Keratinocyte (primary cell): ENCODE data around the gene RSPH10B. TPM values are rescaled to one million over a fixed set of nuclear protein-coding genes. Genes with fewer than 3 reads are reported as not detected.
A peak's percentile ranks its signal among the peaks of the same experiment; 100 is the strongest.

Source experiments
- DNase-seq: peaks from one replicate; pipeline ENCODE4 v3.0.0-alpha.2; 2011; ENCODE audit warnings: low read depth, missing footprints, low spot score
- FAIRE-seq: peaks from 2 replicates; lab custom pipeline; 2011; peaks lifted over from hg19 to GRCh38; lab: Jason Lieb, UNC
- H2AFZ ChIP-seq: 2 replicates; pipeline ENCODE4 v1.6.0; 2012; ENCODE audit warnings: low read length, control low read depth, inconsistent platforms; ENCODE audit not compliant: control insufficient read depth
- H3K27ac ChIP-seq: 2 replicates; pipeline ENCODE4 v1.5.1; 2011; ENCODE audit warnings: low read length; ENCODE audit not compliant: control insufficient read depth, insufficient read depth
- H3K27me3 ChIP-seq: 3 replicates; pipeline ENCODE4 v1.6.0; 2011; ENCODE audit warnings: low read length; ENCODE audit not compliant: control insufficient read depth, insufficient read depth; ENCODE audit errors: extremely low read depth
- H3K36me3 ChIP-seq, 2 experiments: 2 replicates in 1 of 2; 3 replicates in 1 of 2; pipeline ENCODE4 v1.5.1; 2011; ENCODE audit warnings: low read length in 2 of 2, mild to moderate bottlenecking in 1 of 2; ENCODE audit not compliant: control insufficient read depth in 2 of 2, insufficient read depth in 2 of 2; ENCODE audit errors: extremely low read depth in 1 of 2
- H3K4me1 ChIP-seq: 3 replicates; pipeline ENCODE4 v1.5.1; 2011; ENCODE audit warnings: low read length; ENCODE audit not compliant: control insufficient read depth, insufficient read depth; ENCODE audit errors: extremely low read depth
- H3K4me2 ChIP-seq: 3 replicates; pipeline ENCODE4 v1.6.0; 2011; ENCODE audit warnings: low read depth, low read length; ENCODE audit not compliant: control insufficient read depth, insufficient read depth; ENCODE audit errors: extremely low read depth
- H3K4me3 ChIP-seq, 3 experiments: fragments of 200-600 bp in 1 of 3; sonication (generic) in 1 of 3; 2 replicates in 2 of 3; 3 replicates in 1 of 3; pipeline ENCODE4 v1.5.1; 2011 to 2016; ENCODE audit warnings: low read length in 3 of 3, mild to moderate bottlenecking in 3 of 3, control low read depth in 2 of 3, inconsistent platforms in 1 of 3, low read depth in 1 of 3, mixed read lengths in 1 of 3, mixed run types in 1 of 3, moderate library complexity in 1 of 3; ENCODE audit not compliant: control insufficient read depth in 2 of 3, insufficient read depth in 2 of 3; ENCODE audit errors: extremely low read depth in 1 of 3
- H3K79me2 ChIP-seq: 2 replicates; pipeline ENCODE4 v1.6.0; 2012; ENCODE audit warnings: low read length; ENCODE audit not compliant: control insufficient read depth, insufficient read depth
- H3K9ac ChIP-seq: 3 replicates; pipeline ENCODE4 v1.6.0; 2011; ENCODE audit warnings: low read length; ENCODE audit not compliant: control insufficient read depth, insufficient read depth; ENCODE audit errors: extremely low read depth
- H3K9me1 ChIP-seq: 3 replicates; pipeline ENCODE4 v1.6.0; 2011; ENCODE audit warnings: low read length; ENCODE audit not compliant: control insufficient read depth, insufficient read depth; ENCODE audit errors: extremely low read depth
- H3K9me3 ChIP-seq: 2 replicates; pipeline ENCODE4 v1.5.1; 2012; ENCODE audit warnings: low read depth, low read length; ENCODE audit not compliant: control insufficient read depth
- H4K20me1 ChIP-seq: 3 replicates; pipeline ENCODE4 v1.6.0; 2011; ENCODE audit warnings: low read length; ENCODE audit not compliant: control insufficient read depth, insufficient read depth; ENCODE audit errors: extremely low read depth
- EZH2 ChIP-seq: IDR thresholded peaks from one replicate; pipeline ENCODE4 v1.6.1; 2012; ENCODE audit warnings: inconsistent platforms, mild to moderate bottlenecking, low read length, moderate library complexity
- dilution Hi-C: fragments of 300-500 bp; cut with MboI; formaldehyde crosslinking; loops from one replicate; pipeline ENCODE4 v1.7.0; 2020; ENCODE audit warnings: low sequenced_read_pairs; ENCODE audit not compliant: extremely low pct_ligation_motif_present
- polyA plus RNA-seq, 5 experiments: library from polyadenylated mRNA; depleted of rRNA in 3 of 5; stranded (reverse) in 3 of 5; stranded (forward) in 1 of 5; unstranded in 1 of 5; fragments of >200 nt; gene quantifications; 1 replicate in 1 of 5; 2 replicates in 3 of 5; 3 replicates in 1 of 5; pipeline versions ENCODE4 v1.2.1 to v1.2.3, GENCODE V29; 2011 to 2012; ENCODE audit warnings: missing spikeins in 2 of 5, low read depth in 1 of 5, low replicate concordance in 1 of 5
- TF ChIP-seq, protein P1 (sequence below), 3 experiments: IDR thresholded peaks in 1 of 3; conservative IDR thresholded peaks in 1 of 3; optimal IDR thresholded peaks in 1 of 3; 2 replicates in 2 of 3; 3 replicates in 1 of 3; pipeline versions ENCODE3 to v1.5.1; 2011; ENCODE audit warnings: low read length in 3 of 3, mild to moderate bottlenecking in 3 of 3, moderate library complexity in 2 of 3, control low read depth in 1 of 3, inconsistent platforms in 1 of 3; ENCODE audit not compliant: insufficient read depth in 2 of 3; ENCODE audit errors: extremely low read depth in 1 of 3

Gene RSPH10B
- polyA plus RNA-seq, 1 donor (not counting 4 experiments of a cell fraction or from before 2014, with no cell fraction given) = not detected

DNA sequence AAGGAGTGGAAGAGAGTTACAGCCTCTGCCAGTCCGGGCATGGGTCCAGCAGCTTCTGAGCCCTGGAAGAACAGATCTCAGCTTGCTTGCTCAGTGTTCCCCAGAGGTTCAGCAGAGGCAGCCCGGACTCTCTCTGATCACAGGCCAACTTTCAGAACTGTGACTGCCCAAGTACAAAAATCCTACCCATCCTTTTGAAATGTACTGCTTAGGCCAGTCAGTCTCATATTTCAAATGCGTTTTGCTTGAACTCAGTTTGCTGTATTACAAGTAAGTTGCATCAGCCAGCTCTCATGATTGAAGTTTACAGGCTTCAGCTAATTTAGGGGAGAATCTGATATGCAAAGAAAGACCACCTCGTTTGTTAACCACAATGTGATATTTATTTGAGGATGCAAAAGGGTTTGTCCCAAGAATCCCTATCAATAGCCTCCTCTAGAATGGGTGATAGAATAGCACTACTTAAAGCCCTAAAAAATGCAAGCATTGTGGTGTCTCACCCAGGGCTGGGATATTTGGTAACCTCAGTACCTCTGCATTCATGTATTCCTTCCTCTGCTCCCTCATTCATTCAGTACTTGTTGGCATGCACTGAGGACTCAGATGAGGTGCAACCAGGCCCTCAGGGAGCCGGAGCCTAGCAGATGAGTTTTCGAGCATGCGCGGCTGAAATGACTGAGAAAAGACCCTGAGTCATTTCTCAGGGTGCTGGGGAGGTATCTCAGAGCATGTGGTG, 45.6 kb upstream of the RSPH10B start:
- H3K79me2 ChIP-seq = peaks cover 19% of the 10 kb centered on the region
- no peak for FAIRE-seq
- peak overlapping the region; percentile 14 for H3K9ac ChIP-seq
- no peaks in the 10 kb centered on the region for H3K9me3 ChIP-seq
- peak overlapping the region in 1 of 3 experiments; percentile 21 for H3K4me3 ChIP-seq
- H3K4me2 ChIP-seq = peak overlapping the region; percentile 39
- H2AFZ ChIP-seq = no peak overlapping the region
- H3K36me3 ChIP-seq = peaks cover 8 to 29% of the 10 kb centered on the region in 2 experiments
- TF ChIP-seq, protein P1, sequence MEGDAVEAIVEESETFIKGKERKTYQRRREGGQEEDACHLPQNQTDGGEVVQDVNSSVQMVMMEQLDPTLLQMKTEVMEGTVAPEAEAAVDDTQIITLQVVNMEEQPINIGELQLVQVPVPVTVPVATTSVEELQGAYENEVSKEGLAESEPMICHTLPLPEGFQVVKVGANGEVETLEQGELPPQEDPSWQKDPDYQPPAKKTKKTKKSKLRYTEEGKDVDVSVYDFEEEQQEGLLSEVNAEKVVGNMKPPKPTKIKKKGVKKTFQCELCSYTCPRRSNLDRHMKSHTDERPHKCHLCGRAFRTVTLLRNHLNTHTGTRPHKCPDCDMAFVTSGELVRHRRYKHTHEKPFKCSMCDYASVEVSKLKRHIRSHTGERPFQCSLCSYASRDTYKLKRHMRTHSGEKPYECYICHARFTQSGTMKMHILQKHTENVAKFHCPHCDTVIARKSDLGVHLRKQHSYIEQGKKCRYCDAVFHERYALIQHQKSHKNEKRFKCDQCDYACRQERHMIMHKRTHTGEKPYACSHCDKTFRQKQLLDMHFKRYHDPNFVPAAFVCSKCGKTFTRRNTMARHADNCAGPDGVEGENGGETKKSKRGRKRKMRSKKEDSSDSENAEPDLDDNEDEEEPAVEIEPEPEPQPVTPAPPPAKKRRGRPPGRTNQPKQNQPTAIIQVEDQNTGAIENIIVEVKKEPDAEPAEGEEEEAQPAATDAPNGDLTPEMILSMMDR (optimal IDR thresholded peaks at IDR 0.05 in 1 of 3, IDR thresholded peaks at IDR 0.05 in 1 of 3, conservative IDR thresholded peaks at IDR 0.05 in 1 of 3; ENCODE audit: extremely low read depth in 1 of 3, insufficient read depth in 2 of 3, low read length in 3 of 3) = no peak
- TF ChIP-seq EZH2 = no peak
- no peak for DNase-seq
- peaks cover 8% of the 10 kb centered on the region for H3K4me1 ChIP-seq
- no peaks in the 10 kb centered on the region for H3K9me1 ChIP-seq
- no peaks in the 10 kb centered on the region for H4K20me1 ChIP-seq
- H3K27me3 ChIP-seq = no peaks in the 10 kb centered on the region
- dilution Hi-C loops = no loop called here
- H3K27ac ChIP-seq = peak overlapping the region; percentile 64

DNA sequence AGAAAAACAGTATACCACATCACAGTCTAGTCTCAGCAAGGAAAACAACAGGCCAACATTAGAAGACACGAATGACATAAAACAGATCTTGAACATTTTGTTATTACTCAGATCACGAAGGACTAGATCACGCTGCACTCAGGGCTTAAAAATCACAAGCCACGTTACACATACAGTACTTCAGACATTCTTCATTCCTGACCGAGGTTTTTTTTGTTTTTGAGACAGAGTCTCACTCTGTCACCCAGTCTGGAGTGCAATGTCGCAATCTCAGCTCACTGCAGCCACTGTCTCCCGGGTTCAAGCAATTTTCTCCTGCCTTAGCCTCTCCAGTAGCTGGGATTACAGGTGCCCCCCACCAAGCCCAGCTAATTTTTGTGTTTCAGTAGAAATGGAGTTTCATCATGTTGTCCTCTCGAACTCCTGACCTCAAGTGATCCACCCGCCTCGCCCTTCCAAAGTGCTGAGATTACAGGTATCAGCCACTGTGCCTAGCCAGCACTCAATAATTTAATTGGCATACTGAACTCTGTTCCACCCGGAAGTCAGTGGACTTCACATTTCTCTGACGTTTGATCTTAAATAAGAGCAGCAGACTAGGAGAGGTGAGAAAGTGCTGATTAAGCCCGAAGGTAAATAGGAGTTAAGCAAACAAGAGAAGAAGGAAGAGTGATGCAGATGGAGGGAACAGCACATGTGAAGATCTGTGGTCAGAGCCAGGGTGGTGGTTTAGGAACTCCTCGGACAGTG, 42.0 kb upstream of the RSPH10B start:
- Histone ChIP-seq H3K9ac (no peak overlapping the region), H3K4me2 (no peak overlapping the region), H3K9me1 (no peaks in the 10 kb centered on the region), H3K9me3 (no peaks in the 10 kb centered on the region), H3K36me3 (peaks cover 8 to 17% of the 10 kb centered on the region in 2 experiments), H3K4me1 (peaks cover 13% of the 10 kb centered on the region), H3K27ac (no peak overlapping the region), H3K27me3 (no peaks in the 10 kb centered on the region), H3K79me2 (peaks cover 34% of the 10 kb centered on the region), H4K20me1 (no peaks in the 10 kb centered on the region), H3K4me3 (no peak overlapping the region), H2AFZ (no peak overlapping the region)
- dilution Hi-C loops = no loop called here
- DNase-seq = no peak
- FAIRE-seq = no peak
- no peak for TF ChIP-seq EZH2
- TF ChIP-seq, protein P1 (optimal IDR thresholded peaks at IDR 0.05 in 1 of 3, IDR thresholded peaks at IDR 0.05 in 1 of 3, conservative IDR thresholded peaks at IDR 0.05 in 1 of 3; ENCODE audit: extremely low read depth in 1 of 3, insufficient read depth in 2 of 3, low read length in 3 of 3) = no peak
